Suprapubic skin (tissue), 4 donors: Measurements from ENCODE around the gene EHD4.

Experiments used
- EP300 ChIP-seq: sonication (generic); formaldehyde crosslinking; IDR thresholded peaks from one replicate; pipeline ENCODE4 v1.6.1; 2017; ENCODE audit warnings: antibody characterized with exemption
- POLR2A ChIP-seq, 2 donors: fragments of 450-650 bp; IDR thresholded peaks; one replicate each; pipeline ENCODE4 v1.6.1; 2017; ENCODE audit warnings: antibody characterized with exemption in 2 of 2, mild to moderate bottlenecking in 2 of 2, moderate library complexity in 2 of 2
- POLR2AphosphoS5 ChIP-seq, 3 donors: sonication (generic); formaldehyde crosslinking; IDR thresholded peaks; one replicate each; pipeline ENCODE4 v1.6.1; 2017; ENCODE audit warnings: antibody characterized with exemption in 3 of 3
- TF ChIP-seq, protein P1 (sequence below), 2 donors: fragments of 200-600 bp in 1 of 2; fragments of 450-650 bp in 1 of 2; sonication (generic) in 1 of 2; IDR thresholded peaks; one replicate each; pipeline ENCODE4 v1.5.1; 2016 to 2019; ENCODE audit warnings: antibody characterized with exemption in 2 of 2, mild to moderate bottlenecking in 1 of 2, moderate library complexity in 1 of 2

DNA sequence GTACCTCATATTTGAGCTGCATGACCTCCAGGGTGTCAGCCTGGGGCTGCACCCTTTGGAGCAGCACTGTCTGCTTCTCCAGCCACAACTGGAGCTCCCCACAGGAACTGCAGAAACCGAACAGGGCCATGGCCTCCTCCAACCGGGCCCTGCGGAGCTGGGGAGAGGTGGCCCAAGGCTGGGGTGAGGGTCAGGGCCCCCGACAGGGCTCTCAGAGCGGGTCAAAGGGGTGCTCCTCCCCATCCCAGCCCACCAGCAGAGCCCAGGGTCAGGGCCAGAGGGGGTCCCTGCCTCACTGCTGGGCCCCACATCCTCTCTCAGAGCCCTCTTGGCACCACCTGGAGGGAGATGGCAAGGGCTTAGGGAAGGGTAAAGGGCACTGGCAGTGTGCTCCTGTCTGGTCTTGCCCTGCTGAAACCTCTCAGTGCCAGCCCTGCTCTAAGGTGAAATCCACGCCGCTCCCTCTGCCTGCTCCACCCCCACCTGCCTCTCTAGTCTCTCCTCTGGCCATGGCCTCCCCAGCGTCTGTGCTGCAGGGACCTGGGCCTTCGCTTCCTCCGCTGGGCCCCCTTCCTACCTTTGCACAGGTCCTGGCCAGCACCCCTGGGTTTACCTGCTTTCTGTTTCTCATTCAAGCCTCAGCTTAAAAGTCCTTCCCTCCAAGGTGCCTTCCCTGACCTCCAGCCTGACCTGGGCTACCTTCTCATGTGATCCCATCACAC is 92.0 kb downstream of the EHD4 start:
- TF ChIP-seq, protein P1, sequence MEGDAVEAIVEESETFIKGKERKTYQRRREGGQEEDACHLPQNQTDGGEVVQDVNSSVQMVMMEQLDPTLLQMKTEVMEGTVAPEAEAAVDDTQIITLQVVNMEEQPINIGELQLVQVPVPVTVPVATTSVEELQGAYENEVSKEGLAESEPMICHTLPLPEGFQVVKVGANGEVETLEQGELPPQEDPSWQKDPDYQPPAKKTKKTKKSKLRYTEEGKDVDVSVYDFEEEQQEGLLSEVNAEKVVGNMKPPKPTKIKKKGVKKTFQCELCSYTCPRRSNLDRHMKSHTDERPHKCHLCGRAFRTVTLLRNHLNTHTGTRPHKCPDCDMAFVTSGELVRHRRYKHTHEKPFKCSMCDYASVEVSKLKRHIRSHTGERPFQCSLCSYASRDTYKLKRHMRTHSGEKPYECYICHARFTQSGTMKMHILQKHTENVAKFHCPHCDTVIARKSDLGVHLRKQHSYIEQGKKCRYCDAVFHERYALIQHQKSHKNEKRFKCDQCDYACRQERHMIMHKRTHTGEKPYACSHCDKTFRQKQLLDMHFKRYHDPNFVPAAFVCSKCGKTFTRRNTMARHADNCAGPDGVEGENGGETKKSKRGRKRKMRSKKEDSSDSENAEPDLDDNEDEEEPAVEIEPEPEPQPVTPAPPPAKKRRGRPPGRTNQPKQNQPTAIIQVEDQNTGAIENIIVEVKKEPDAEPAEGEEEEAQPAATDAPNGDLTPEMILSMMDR (IDR thresholded peaks at IDR 0.05): no peak
- TF ChIP-seq POLR2A (IDR thresholded peaks at IDR 0.05): no peak
- TF ChIP-seq POLR2AphosphoS5 (IDR thresholded peaks at IDR 0.05): no peak
- TF ChIP-seq EP300: no peak
